ENCODE results near the gene LSMEM2.
"Not testable (repeated sequence)": the region's sequence is repeated elsewhere in the genome, so short reads cannot be mapped to it uniquely, and the experiment has no call there.

The LSMEM2 gene

GRCh38 chr3:50298836-50299637 lies 20.1 kb downstream of the LSMEM2 start, which contains the start of the genes HYAL3 and NAA80:
Gene HYAL3 (minus strand): TSS chr3:50299405. CDS start chr3:50295602, 3,803 bp downstream.
Gene NAA80 (minus strand): TSS chr3:50299405. CDS start chr3:50297463, 1,942 bp downstream.
- DNase-seq (ENCODE audit: low read depth) = peak; percentile 99

GRCh38 chr3:50299638-50299928 lies 20.7 kb downstream of the LSMEM2 start:
- DNase-seq (ENCODE audit: low read depth) = no peak

GRCh38 chr3:50299929-50300680 lies 21.2 kb downstream of the LSMEM2 start:
- DNase-seq (ENCODE audit: low read depth) = no peak

GRCh38 chr3:50300681-50301254 lies 21.9 kb downstream of the LSMEM2 start:
- DNase-seq (ENCODE audit: low read depth) = no peak

- no peak for DNase-seq (ENCODE audit: low read depth)
These were observed 23.5 kb downstream of the LSMEM2 start for GRCh38 chr3:50302095-50303012.

- DNase-seq (ENCODE audit: low read depth) = no peak
These were observed 24.3 kb downstream of the LSMEM2 start, which contains the start of gene HYAL1 for GRCh38 chr3:50303013-50303815. Gene HYAL1 (minus strand): TSS chr3:50303574. CDS start chr3:50302956, 618 bp downstream.

GRCh38 chr3:50304601-50305000 lies 25.7 kb downstream of the LSMEM2 start:
- DNase-seq (ENCODE audit: low read depth) = no peak

GRCh38 chr3:50312041-50312440 lies 33.2 kb downstream of the LSMEM2 start:
- DNase-seq (ENCODE audit: low read depth) = not testable (repeated sequence)

- no peak for DNase-seq (ENCODE audit: low read depth)
These were observed 35.5 kb downstream of the LSMEM2 start for GRCh38 chr3:50314342-50314741.

GRCh38 chr3:50314816-50315215 lies 35.9 kb downstream of the LSMEM2 start:
- no peak for DNase-seq (ENCODE audit: low read depth)

- no peak for DNase-seq (ENCODE audit: low read depth)
These were observed 37.9 kb downstream of the LSMEM2 start for GRCh38 chr3:50316657-50317242.

- DNase-seq (ENCODE audit: low read depth) = no peak
These were observed 38.4 kb downstream of the LSMEM2 start for GRCh38 chr3:50317300-50317699.

- no peak for DNase-seq (ENCODE audit: low read depth)
These were observed 39.3 kb downstream of the LSMEM2 start for GRCh38 chr3:50318163-50318562.

GRCh38 chr3:50318615-50319014 lies 39.7 kb downstream of the LSMEM2 start:
- no peak for DNase-seq (ENCODE audit: low read depth)

GRCh38 chr3:50319181-50319893 lies 40.5 kb downstream of the LSMEM2 start:
- no peak for DNase-seq (ENCODE audit: low read depth)

- DNase-seq (ENCODE audit: low read depth) = no peak
These were observed 41.2 kb downstream of the LSMEM2 start for GRCh38 chr3:50319894-50320625.

- DNase-seq (ENCODE audit: low read depth) = no peak
These were observed 42.0 kb downstream of the LSMEM2 start for GRCh38 chr3:50320853-50321335.

GRCh38 chr3:50321336-50322114 lies 42.6 kb downstream of the LSMEM2 start:
- no peak for DNase-seq (ENCODE audit: low read depth)
